HG03439 (cell line): ENCODE results near the gene KCTD17.

Experiments used
- ATAC-seq: cut with Tn5 transposase; IDR thresholded peaks from one replicate; pipeline ENCODE4 v1.9.1; 2021; ENCODE audit warnings: mild to moderate bottlenecking, moderate library complexity; ENCODE audit not compliant: unreplicated experiment

The KCTD17 gene

DNA sequence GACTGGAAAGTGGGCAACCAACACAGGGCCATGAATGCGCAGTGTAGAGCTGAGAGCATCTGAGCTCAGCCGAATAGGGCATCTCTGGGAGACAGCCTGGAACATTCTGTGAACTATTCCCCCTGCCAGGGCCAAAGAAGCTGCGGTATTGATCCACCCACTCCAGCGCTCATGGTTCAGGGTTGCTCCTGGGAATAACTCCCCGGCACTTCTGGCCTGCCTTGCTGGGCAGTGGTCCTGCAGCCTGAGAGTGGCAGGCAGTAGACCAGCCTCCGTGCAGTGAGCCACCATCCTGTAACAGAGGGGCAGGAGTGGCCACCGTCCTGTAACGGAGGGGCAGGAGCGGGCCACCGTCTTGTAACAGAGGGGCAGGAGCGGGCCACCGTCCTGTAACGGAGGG is 45.8 kb downstream of the KCTD17 start:
- ATAC-seq: no peak

GRCh38 chr22:37098976-37099591 is 47.5 kb downstream of the KCTD17 start:
- ATAC-seq: no peak

DNA sequence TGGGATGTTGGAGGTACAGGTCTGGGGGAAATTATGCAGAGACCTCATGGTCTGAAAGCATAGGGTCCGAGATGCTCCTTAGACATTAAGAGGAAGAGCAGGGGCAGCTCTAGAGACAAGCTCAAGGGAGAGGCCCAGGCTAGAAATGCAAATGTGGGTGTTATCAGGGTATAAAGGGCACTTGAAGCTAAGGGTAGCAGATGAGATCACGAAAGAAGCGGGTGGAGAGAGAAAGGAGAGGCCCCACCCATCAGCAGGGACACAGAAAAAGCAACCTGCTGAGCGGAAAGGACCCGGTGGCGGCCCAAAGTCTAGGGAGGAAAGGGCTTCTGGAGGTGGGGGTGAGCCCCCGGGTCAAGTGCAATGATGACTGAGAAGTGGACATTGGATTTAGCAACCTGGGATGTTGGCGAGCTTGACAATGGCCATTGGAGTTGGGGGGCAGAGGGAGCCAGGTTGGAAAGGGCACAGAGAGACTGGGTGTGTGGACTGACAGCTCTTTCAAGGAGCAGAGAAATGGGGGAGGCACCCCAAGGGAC is 49.1 kb downstream of the KCTD17 start:
- no peak for ATAC-seq

GRCh38 chr22:37101311-37102066 is 49.9 kb downstream of the KCTD17 start:
- no peak for ATAC-seq

DNA sequence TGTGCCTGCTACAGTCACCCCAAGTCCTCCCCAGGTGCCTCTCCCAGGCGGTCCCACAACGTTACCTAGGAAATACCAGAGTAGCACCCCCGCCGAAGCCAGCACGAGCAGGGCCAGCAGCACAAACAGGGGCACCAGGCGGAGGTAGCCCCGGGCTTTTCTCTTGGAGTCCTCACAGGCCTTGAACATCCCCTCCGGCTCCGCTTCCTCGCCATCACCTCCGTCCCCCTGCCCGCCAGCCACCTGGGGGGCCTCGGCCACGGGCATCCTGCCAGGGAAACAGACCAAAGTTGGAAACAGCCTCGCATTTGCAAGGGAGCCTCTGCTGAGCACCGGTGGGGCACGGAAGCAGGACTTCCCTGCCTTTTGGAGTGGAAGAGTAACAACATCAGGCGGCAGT is 51.6 kb downstream of the KCTD17 start:
- no peak for ATAC-seq

DNA sequence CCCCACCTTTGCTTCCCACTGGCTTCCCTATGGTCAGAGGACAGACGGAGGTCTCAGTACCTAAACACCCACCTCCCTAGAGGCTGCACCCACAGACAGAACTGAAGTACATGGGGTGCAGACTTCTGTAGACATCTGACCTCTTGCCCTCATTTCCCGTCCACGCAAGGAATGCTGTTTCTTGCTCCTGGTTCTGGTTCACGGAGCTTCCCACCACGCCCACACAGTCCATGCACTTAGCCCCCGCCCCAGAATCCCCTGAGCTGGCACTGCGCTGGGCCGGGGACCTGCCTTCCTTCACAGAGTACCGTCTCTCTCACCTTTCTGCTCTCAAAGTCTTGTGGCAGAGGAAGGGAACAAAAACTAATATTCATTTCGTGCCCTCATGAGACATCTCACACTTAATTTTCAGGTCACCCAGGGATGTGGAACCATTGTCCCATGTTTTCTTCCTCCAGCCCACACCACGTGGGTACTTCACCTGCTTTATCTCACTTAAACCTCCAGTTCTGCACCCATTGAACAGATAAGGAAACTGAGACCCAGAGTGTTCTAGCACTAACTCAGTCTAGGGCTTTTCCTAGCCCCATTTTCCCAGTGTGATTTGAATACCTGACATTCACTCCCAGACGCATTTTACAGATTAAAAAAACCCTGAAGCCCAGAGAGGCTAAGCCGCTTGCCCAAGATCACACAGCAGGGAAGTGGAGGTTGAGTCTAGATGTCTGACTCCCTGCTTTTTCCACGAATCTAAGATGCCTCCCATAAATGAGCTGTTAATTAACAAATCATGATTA is 52.3 kb downstream of the KCTD17 start:
- no peak for ATAC-seq

DNA sequence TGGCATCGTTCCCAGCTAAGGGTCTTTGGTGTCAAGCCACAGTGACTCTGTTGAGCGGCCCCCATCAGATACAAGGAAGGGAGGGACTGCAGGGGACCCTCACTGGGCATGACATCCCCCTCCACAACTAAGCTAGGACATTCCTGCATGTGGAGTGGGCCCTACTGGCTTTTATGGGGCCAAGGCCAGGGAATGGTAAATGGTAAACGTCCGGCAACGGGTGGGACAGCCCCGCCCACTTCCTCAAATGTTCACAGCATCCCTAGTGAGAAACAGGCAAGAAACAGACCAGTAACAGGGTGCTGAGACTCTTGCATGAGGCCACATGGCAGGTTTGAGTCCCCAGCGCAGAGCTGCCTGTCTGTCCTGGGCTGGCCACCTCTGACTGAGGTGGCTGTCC is 53.6 kb downstream of the KCTD17 start:
- no peak for ATAC-seq

DNA sequence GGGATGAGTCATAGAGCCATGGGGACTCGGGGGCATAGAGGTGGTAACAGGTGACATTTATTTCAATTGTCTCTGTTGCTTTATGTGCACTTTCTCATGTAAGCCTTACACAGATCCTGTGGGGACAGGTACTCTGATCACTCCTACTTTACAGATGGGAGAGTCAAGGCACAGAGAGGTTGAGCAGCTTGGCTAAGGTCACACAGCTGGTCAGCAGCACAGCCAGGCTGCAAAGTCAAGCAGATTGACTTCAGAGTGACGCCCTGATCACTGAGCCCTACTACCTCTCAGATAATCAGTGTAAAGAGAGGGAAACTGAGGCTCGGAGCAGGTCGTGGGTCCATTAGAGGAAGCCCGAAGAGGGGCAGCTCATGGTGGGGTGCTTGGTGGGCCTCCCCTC is 54.4 kb downstream of the KCTD17 start:
- no peak for ATAC-seq

DNA sequence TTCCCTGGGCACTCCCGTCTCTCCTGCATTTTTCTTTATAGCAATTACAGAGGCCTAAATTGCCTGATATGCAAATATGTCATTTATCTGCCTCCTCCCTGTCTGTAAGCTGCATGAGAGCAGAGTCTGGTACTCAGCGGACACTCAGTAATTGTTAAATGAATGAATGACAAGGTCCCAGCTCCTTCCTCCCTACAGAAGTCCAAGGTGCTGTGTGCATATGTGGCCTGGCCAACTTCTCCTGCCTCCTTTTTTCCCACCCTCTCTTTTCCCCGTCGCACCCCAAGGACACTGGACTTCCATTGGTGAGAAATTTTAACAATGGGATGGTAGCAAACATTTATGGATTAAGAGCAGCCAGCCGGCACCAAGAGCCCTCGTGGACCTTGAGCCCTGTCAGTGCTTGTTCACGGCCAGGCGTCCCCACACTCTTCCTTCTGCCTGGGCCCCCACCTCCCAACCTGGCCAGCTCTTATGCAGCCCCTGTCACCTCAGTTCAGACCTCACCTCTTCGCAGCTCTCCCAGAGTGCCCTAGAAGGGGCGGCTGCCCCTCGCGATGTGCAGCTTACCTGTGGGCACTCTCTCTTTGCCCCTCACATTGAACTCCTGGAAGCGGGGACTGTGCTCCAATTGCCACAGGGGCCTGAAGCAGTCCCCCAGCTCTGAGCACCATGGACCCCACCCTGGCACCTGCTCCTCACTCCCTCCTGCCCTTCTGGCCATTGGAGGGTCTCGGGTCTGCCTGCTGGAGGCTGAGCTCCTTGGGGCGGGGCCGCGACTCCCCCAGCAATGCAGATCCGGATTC is 56.5 kb downstream of the KCTD17 start:
- no peak for ATAC-seq

GRCh38 chr22:37109242-37109917 is 57.8 kb downstream of the KCTD17 start, which contains the start of gene TMPRSS6:
Gene TMPRSS6 (minus strand): TSS chr22:37109713. CDS start chr22:37103417, 6,296 bp downstream.
- ATAC-seq: no peak

DNA sequence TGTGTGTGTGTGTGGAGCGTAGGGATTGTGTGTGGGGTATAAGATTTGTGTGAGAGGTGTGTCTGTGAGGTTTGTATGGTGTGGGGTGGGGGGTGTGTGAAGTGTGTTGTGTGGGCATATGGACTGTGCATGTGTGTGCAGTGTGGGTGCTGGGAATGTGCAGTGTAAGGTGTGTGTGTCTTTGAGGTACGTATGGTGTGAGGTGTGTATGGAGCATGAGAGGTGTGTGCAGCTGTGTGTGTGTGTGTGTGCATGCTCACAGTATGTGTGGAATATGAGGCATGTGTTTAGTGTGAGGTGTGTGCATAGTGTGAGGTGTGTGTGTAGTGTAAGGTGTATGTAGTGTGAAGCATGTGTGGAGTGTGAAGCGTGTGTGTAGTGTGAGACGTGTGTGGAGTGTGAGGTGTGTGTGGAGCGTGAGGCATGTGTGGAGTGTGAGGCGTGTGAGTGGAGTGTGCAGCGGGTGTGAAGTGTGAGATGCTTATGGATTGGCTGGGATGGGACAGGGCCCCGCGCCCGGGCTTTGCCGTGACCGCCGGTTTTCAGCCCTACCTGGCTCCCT is 59.7 kb downstream of the KCTD17 start:
- no peak for ATAC-seq

DNA sequence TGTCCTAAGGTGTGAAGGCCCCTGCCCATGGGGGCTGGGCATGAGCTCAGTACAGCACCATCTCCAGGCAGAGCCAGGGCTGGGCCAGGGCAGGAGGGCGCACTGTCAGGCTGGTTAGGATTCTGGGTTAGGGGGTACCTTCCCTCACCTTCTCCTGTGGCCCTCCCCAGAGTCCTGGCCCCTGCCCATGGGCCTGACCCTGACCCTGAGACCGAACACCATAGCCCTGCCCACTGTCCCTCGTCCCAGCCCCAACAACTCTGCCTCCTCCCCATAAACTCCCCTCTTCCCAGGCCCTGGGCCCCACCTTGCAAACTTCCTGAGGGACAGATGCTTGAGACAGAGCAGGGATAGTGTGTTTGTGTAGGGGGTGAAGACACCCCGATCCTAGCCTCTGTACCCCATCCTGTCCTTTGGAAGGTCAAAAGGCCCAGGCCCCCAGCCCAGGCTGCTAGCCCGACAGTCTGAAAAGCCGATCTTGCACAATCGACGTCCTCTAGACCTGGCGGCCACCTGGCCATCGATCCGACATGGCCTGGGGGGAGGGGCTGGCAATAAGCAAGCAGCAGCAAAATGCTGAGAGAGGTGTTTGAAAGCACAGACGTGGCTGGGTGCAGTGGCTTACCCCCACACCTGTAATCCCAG is 60.7 kb downstream of the KCTD17 start:
- ATAC-seq: no peak
